PC-3 (cell line): Measurements from ENCODE around the gene LEP.

Source experiments
- EZH2phosphoT487 ChIP-seq: fragments of 300-600 bp; sonication (generic); IDR thresholded peaks from 2 replicates; pipeline ENCODE4 v1.6.1; 2018; ENCODE audit warnings: mild to moderate bottlenecking, antibody characterized with exemption, low read length, borderline replicate concordance
- TF ChIP-seq, protein P1 (sequence below): fragments of 300-600 bp; sonication (generic); conservative IDR thresholded peaks from 2 replicates; pipeline ENCODE4 v1.5.1; 2017; ENCODE audit warnings: antibody characterized with exemption, low read depth, mild to moderate bottlenecking, low read length

DNA sequence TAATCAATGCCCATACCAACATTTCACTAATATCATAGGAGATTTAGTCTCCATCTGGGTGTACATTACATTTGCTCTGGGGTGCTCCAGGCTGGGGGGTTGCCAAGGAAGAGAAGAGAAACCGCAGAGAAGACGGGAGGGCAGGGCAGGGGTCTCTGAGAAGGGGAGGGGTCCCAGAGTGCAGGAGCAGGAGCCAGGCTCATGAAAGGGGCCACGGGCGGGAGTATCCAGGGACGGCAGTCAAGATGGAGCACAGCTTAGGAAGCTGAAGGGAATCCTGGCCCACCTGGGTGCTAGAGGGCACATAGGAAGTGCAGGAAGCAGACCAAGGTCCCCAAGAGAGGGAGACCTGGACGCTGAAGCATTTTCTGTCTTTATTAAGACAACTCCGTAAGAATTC is 2.2 kb downstream of the LEP start:
- TF ChIP-seq EZH2phosphoT487, result no peak
- TF ChIP-seq, protein P1, sequence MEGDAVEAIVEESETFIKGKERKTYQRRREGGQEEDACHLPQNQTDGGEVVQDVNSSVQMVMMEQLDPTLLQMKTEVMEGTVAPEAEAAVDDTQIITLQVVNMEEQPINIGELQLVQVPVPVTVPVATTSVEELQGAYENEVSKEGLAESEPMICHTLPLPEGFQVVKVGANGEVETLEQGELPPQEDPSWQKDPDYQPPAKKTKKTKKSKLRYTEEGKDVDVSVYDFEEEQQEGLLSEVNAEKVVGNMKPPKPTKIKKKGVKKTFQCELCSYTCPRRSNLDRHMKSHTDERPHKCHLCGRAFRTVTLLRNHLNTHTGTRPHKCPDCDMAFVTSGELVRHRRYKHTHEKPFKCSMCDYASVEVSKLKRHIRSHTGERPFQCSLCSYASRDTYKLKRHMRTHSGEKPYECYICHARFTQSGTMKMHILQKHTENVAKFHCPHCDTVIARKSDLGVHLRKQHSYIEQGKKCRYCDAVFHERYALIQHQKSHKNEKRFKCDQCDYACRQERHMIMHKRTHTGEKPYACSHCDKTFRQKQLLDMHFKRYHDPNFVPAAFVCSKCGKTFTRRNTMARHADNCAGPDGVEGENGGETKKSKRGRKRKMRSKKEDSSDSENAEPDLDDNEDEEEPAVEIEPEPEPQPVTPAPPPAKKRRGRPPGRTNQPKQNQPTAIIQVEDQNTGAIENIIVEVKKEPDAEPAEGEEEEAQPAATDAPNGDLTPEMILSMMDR, result no peak
